ENCODE results near the gene KCNMA1.

The KCNMA1 gene

DNA sequence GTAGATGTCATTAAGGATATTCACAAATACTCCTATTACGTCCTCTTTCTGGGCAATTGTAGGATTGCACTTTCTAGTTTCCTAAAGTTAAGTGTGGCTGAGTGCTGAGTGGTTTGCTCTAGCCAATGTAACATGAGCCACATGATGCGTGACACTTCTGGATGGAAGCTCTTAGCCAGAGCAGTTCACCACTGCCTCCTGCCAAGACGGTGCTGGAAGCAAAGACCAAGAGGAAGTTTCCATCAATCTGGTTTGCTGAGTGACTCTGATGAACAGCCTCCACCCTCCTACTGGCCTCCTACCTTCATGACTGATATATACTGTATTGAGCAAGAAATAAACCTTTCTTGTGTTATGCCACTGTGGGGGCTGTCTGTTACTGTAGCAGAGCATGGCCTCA is 318.1 kb downstream of the KCNMA1 start:
- TF ChIP-seq, protein P1, sequence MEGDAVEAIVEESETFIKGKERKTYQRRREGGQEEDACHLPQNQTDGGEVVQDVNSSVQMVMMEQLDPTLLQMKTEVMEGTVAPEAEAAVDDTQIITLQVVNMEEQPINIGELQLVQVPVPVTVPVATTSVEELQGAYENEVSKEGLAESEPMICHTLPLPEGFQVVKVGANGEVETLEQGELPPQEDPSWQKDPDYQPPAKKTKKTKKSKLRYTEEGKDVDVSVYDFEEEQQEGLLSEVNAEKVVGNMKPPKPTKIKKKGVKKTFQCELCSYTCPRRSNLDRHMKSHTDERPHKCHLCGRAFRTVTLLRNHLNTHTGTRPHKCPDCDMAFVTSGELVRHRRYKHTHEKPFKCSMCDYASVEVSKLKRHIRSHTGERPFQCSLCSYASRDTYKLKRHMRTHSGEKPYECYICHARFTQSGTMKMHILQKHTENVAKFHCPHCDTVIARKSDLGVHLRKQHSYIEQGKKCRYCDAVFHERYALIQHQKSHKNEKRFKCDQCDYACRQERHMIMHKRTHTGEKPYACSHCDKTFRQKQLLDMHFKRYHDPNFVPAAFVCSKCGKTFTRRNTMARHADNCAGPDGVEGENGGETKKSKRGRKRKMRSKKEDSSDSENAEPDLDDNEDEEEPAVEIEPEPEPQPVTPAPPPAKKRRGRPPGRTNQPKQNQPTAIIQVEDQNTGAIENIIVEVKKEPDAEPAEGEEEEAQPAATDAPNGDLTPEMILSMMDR (IDR thresholded peaks at IDR 0.05; ENCODE audit: low read depth, low read length), result no peak
- H3K4me3 ChIP-seq (ENCODE audit: low read depth, low read length), result no peak overlapping the region

- TF ChIP-seq, protein P1 (IDR thresholded peaks at IDR 0.05; ENCODE audit: low read depth, low read length), result no peak
- H3K4me3 ChIP-seq (ENCODE audit: low read depth, low read length), result no peak overlapping the region
Observed at GRCh38 chr10:77318739-77319138, 318.9 kb downstream of the KCNMA1 start.

DNA sequence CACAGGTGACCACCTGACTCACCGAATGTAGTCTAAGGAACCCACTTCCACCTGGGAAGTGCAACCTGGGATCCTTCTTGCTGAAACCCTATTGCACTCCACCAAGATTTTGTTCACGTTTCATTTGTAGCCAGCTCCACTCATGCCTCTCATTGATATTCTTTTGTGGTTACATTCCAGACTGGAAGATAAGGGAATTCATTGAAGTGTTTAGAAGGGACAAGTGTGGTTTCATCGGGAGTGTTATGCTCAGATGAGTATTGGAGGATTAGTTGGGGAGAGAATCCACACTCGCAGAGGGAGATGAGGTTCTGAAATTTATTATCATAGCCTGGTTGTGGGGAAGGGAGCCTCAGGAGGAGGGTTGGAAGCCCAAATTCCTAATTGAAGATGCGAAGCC is 320.4 kb downstream of the KCNMA1 start:
- TF ChIP-seq, protein P1 (IDR thresholded peaks at IDR 0.05; ENCODE audit: low read depth, low read length), result no peak
- no peak overlapping the region for H3K4me3 ChIP-seq (ENCODE audit: low read depth, low read length)

- TF ChIP-seq, protein P1 (IDR thresholded peaks at IDR 0.05; ENCODE audit: low read depth, low read length), result no peak
Observed at GRCh38 chr10:77315496-77316129, 322.0 kb downstream of the KCNMA1 start.

GRCh38 chr10:77313066-77313750 is 324.4 kb downstream of the KCNMA1 start:
- TF ChIP-seq, protein P1 (IDR thresholded peaks at IDR 0.05; ENCODE audit: low read depth, low read length), result no peak
- H3K4me3 ChIP-seq (ENCODE audit: low read depth, low read length), result no peak overlapping the region

More at GRCh38 chr10:77315496-77316129, 322.0 kb downstream of the KCNMA1 start:
- H3K4me3 ChIP-seq (ENCODE audit: low read depth, low read length), result no peak overlapping the region

- TF ChIP-seq, protein P1 (IDR thresholded peaks at IDR 0.05; ENCODE audit: low read depth, low read length), result no peak
- no peak overlapping the region for H3K4me3 ChIP-seq (ENCODE audit: low read depth, low read length)
Observed at GRCh38 chr10:77311186-77311585, 326.4 kb downstream of the KCNMA1 start.

GRCh38 chr10:77310288-77310840 is 327.2 kb downstream of the KCNMA1 start:
- H3K4me3 ChIP-seq (ENCODE audit: low read depth, low read length), result no peak overlapping the region
- TF ChIP-seq, protein P1 (IDR thresholded peaks at IDR 0.05; ENCODE audit: low read depth, low read length), result no peak
